GM19324 (cell line): Measurements from ENCODE around the gene NEMP2.
"Not testable (repeated sequence)": the region's sequence is repeated elsewhere in the genome, so short reads cannot be mapped to it uniquely, and the experiment has no call there.

Experiments used
- ATAC-seq: cut with Tn5 transposase; IDR thresholded peaks from one replicate; pipeline ENCODE4 v1.9.1; 2021; ENCODE audit warnings: mild to moderate bottlenecking, moderate library complexity; ENCODE audit not compliant: unreplicated experiment, low FRiP score

NEMP2 gene

GRCh38 chr2:190527918-190528317, 6.6 kb downstream of the NEMP2 start:
- ATAC-seq, result no peak

DNA sequence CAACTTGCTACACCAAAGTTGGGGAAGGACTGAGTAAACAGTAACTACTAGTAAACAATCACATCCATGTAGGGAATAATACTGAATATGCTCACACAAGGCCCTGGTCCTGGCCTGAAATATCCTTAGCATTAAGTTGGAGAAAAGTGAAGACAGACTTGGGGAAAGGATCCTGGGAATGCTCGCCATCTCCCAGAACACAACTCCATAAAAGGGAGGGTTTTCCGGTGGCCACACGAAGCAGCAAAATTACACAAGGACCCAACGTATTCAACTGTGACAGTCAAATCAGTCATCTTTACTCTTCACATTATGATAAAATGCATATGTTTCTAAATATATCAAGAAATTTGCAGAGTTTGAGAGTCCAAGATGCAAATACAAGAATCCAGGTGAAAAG, 7.3 kb downstream of the NEMP2 start:
- no peak for ATAC-seq

- ATAC-seq, result no peak
Observed at GRCh38 chr2:190526105-190526750, 8.3 kb downstream of the NEMP2 start.

- no peak for ATAC-seq
Observed at GRCh38 chr2:190524928-190525327, 9.6 kb downstream of the NEMP2 start.

- ATAC-seq, result no peak
Observed at GRCh38 chr2:190519975-190520767, 14.4 kb downstream of the NEMP2 start.

DNA sequence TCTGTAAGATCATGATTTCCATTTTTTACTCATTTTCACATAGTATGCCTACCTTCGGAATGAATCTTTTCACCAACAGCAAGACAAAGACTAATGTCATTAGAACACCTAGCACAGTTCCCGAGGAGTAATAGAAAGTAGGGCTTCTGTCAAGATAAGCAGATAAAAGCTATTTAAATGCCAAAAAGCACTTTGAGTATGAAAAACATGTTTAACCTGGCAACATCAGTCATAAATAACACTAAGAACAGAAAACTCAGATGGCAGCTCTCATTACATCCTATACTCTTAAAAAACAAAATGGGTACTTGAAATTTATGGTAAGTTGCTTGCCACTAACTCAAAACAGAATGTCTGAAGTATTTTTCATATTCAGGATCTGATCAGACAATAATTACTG, 17.1 kb downstream of the NEMP2 start:
- ATAC-seq, result no peak

GRCh38 chr2:190515687-190516086, 18.8 kb downstream of the NEMP2 start:
- ATAC-seq, result no peak

DNA sequence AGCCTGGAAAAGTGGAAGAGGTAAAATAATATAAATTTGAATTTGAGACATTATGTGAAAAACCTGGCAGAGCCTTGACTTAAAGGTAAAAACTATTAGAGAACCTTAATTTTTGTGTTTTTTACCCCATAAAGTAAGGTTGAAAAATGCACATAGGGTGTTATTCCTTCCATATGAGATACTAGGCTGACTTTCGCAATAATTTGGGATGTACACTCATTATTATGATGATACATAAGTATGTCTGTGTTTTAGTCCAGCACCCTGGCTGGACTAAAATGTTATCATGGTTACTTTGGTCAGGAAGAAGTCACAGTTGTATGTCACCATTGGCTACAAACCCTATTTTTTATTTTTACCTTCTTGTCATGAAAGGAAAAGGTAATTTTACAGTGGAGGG, 19.8 kb downstream of the NEMP2 start:
- no peak for ATAC-seq

DNA sequence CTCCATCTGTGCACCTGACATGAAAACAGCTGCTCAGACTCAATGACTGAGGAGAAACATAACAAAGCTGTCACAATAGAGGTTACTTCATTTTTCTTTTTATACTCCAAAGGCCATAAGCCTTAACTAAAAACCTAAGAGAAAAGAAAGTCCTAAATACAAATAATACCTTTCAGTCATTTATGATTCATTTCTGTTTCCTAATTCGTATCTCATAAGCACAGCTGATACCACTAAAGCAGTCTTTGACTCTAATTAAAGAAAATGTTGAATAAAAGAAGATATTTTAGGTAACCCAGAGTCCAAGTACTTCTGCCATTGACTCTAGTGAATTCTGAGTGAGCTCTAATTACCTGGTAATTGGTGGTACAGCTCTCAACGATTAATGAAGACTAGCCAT, 20.6 kb downstream of the NEMP2 start:
- no peak for ATAC-seq

- ATAC-seq, result no peak
Observed at GRCh38 chr2:190512539-190513095, 21.9 kb downstream of the NEMP2 start.

DNA sequence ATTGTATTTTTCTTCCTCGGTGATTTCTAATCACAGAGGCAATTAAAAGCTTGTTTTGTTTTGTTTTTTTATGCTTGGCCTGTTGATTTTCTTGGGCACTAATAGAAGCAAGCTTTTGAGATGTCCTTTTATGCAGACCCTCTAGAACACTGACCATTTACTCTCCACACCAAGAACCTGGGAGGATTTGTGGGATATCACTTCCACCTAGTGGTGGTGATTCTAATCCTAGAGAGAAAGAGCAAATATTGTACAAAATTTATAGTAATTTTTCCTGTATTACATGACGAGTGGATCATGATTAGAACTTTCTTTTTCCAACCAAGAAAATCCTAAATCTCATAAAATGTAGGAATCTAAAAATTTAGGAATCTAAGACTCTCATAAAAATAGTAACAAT, 23.4 kb downstream of the NEMP2 start:
- no peak for ATAC-seq

- ATAC-seq, result not testable (repeated sequence)
Observed at GRCh38 chr2:190509895-190510294, 24.6 kb downstream of the NEMP2 start.

DNA sequence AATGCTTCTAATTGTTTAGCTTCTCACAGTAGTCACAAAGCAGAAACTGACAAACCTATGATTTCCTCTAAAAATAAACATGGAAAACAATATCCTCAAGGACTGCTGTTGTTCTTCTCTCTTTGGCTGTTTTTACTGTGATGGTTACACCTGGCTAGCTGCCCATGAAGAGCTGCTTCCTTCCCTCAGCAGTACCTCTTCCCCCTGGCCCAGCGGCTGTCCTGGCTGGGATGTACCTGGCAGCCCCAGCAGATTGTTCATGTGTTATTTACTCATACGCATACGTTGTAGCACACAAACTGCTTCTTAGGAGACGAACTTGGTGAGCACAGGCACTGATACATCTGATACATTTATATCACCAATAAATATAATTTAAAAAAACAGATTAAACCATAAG, 27.4 kb downstream of the NEMP2 start:
- no peak for ATAC-seq

GRCh38 chr2:190506666-190507065, 27.9 kb downstream of the NEMP2 start:
- ATAC-seq, result no peak

- no peak for ATAC-seq
Observed at GRCh38 chr2:190505696-190506095, 28.8 kb downstream of the NEMP2 start.

GRCh38 chr2:190504912-190505311, 29.6 kb downstream of the NEMP2 start:
- no peak for ATAC-seq

GRCh38 chr2:190503088-190503487, 31.4 kb downstream of the NEMP2 start:
- no peak for ATAC-seq

DNA sequence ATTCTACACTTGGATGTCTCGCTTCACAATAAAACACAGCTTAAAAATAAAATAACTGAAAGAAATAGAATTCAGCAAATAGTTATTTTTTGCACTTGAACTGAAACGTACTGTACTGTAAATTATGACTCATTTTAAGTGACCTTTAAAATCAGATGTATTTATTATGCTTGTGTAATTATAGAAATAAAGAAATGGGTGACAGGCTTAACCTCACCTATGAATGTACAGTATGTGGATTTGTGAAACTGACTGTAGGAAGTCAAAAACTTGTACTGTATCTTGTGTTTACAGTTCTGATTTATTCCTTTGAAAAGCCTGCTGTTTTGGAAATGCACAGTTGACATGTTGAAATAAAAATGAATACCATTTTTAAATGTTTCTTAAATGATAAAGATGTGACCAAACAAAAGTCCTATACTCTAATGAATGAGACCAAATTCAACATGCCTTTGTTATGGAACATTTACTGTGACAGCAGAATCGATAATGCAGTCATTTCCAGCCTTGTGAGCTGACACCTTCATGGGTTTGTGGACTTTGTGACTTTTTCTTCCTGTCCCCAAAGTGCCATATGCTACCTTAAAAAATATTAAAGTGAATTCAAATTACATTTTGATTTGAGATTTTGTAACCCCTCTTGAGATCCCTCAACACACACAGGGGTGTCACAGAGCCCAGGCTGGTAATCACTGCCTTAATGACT, 32.7 kb downstream of the NEMP2 start:
- ATAC-seq, result no peak

DNA sequence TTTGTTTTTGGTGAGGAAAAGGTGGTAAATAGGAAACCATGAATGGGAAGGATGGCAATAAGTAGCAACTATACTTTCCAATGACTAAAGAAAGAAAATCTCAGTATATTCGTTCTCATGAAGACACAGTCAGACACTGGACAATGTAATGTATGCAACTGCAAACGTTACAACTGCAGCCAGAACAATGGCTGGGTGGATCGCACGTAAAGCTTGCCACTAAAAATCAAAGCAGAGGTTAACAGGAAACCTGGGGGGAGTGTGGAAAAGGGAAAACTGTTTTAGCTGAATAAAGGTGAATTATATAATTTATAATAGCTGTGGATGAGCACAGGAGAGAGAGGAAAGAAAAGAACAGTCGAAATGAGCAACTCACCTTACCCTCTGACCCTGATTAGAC, 33.3 kb downstream of the NEMP2 start:
- no peak for ATAC-seq

- no peak for ATAC-seq
Observed at GRCh38 chr2:190500054-190500502, 34.4 kb downstream of the NEMP2 start.

- ATAC-seq, result no peak
Observed at GRCh38 chr2:190499273-190499672, 35.2 kb downstream of the NEMP2 start.
